ENCODE results near the gene CEP83. TPM values are rescaled to one million over a fixed set of nuclear protein-coding genes. Genes with fewer than 3 reads are reported as not detected.
"Not testable (repeated sequence)": the region's sequence is repeated elsewhere in the genome, so short reads cannot be mapped to it uniquely, and the experiment has no call there.

Gene CEP83
- total RNA-seq, 1 donor from 2014 or later: 13.4 TPM

DNA sequence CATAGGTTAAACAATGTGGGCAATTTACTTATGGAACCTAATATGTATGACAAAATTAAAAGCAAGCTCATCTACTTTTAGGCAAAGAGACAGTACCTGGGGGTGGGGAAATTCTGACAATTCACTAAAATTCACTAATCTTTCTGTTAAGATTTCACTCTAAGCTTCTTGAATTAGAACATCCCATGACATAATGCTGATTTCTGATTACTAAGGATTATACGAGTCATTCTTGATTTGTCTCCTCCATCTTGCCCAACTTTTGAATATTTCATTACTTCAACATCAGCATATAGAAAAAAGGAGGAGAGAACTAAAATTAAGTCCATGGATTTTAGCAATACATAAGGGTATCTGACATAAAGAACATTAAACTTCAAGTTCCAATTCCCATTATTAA lies 2.4 kb downstream of the CEP83 start:
- H3K27me3 Mint-ChIP-seq (ENCODE audit: unreplicated experiment): no peaks in the 10 kb centered on the region
- H3K4me3 Mint-ChIP-seq (ENCODE audit: unreplicated experiment): no peak overlapping the region
- H3K27ac Mint-ChIP-seq (ENCODE audit: unreplicated experiment): no peak overlapping the region
- no peak for TF ChIP-seq CTCF (IDR thresholded peaks at IDR 0.05; ENCODE audit: partially characterized antibody, unreplicated experiment)
- H3K4me1 Mint-ChIP-seq (ENCODE audit: low read depth, unreplicated experiment): peaks cover 4% of the 10 kb centered on the region
- H3K9me3 Mint-ChIP-seq (ENCODE audit: unreplicated experiment): no peaks in the 10 kb centered on the region
- no peaks in the 10 kb centered on the region for H3K36me3 Mint-ChIP-seq (ENCODE audit: unreplicated experiment)
- no peak for DNase-seq

GRCh38 chr12:94454318-94454717 lies 5.3 kb downstream of the CEP83 start:
- H3K9me3 Mint-ChIP-seq (ENCODE audit: unreplicated experiment); H3K4me3 Mint-ChIP-seq (ENCODE audit: unreplicated experiment); H3K27ac Mint-ChIP-seq (ENCODE audit: unreplicated experiment); DNase-seq; H3K4me1 Mint-ChIP-seq (ENCODE audit: low read depth, unreplicated experiment); H3K36me3 Mint-ChIP-seq (ENCODE audit: unreplicated experiment); H3K27me3 Mint-ChIP-seq (ENCODE audit: unreplicated experiment): not testable (repeated sequence)

DNA sequence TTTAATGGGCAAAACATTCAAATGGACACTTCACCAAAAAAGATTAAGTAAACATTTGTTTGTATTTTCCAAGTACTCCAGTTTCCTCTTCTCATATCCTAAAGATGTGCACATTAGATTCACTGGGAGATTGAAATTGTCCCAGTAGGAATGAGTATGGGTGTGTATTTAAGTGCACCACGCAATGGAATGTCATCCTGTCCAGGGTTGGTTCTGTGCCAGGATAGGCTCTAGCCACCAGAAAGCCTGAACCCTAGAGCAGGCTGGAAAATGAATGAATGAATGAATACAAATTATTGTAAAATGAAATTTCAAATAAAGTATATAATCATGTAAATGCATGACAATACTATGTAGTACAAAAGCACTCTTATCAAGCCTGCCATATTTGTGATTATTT lies 14.0 kb downstream of the CEP83 start:
- no peaks in the 10 kb centered on the region for H3K36me3 Mint-ChIP-seq (ENCODE audit: unreplicated experiment)
- no peak overlapping the region for H3K4me3 Mint-ChIP-seq (ENCODE audit: unreplicated experiment)
- TF ChIP-seq CTCF (IDR thresholded peaks at IDR 0.05; ENCODE audit: partially characterized antibody, unreplicated experiment): no peak
- H3K27ac Mint-ChIP-seq (ENCODE audit: unreplicated experiment): no peak overlapping the region
- no peaks in the 10 kb centered on the region for H3K27me3 Mint-ChIP-seq (ENCODE audit: unreplicated experiment)
- H3K4me1 Mint-ChIP-seq (ENCODE audit: low read depth, unreplicated experiment): no peaks in the 10 kb centered on the region
- H3K9me3 Mint-ChIP-seq (ENCODE audit: unreplicated experiment): no peaks in the 10 kb centered on the region
- DNase-seq: no peak

DNA sequence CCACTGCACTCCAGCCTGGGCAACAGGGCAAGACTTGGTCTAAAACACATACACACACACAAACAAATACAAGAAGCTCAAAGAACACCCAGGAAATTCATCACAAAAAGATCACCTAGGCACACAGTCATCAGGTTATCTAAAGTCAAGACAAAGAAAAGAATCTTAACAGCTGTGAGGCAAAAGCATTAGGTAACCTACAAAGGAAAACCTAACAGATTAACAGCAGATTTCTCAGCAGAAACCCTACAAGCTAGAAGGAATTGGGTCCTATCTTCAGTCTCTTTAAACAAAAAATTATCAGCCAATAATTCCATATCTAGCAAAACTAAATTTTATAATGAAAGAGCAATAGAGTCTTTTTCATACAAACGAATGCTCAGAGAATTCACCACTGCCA lies 22.4 kb downstream of the CEP83 start:
- peaks cover 2% of the 10 kb centered on the region for H3K36me3 Mint-ChIP-seq (ENCODE audit: unreplicated experiment)
- no peaks in the 10 kb centered on the region for H3K27me3 Mint-ChIP-seq (ENCODE audit: unreplicated experiment)
- no peak for TF ChIP-seq CTCF (IDR thresholded peaks at IDR 0.05; ENCODE audit: partially characterized antibody, unreplicated experiment)
- no peak overlapping the region for H3K27ac Mint-ChIP-seq (ENCODE audit: unreplicated experiment)
- H3K4me3 Mint-ChIP-seq (ENCODE audit: unreplicated experiment): no peak overlapping the region
- H3K9me3 Mint-ChIP-seq (ENCODE audit: unreplicated experiment): peaks cover 2% of the 10 kb centered on the region
- DNase-seq: no peak
- no peaks in the 10 kb centered on the region for H3K4me1 Mint-ChIP-seq (ENCODE audit: low read depth, unreplicated experiment)

DNA sequence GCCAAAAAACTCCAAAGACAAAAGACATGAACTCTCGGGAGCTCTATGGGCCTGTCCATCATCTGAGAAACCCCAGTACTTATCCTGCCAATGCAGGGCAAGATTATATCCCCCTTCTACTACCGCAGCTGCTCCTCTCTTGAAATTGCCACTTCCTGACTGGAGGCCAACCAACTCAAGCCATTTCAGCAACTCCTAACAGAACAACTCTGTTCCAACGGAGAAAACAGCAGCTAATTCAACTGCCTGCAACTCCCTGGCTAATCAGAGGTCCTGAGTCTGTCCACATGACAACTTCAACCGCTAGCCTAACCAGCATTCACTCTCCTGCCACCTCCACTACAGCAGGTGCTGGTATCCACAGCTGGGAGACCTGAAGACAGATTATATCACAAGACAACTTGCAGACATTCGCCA lies 24.1 kb downstream of the CEP83 start:
- peaks cover 11% of the 10 kb centered on the region for H3K36me3 Mint-ChIP-seq (ENCODE audit: unreplicated experiment)
- H3K9me3 Mint-ChIP-seq (ENCODE audit: unreplicated experiment): peaks cover 2% of the 10 kb centered on the region
- no peak for DNase-seq
- no peaks in the 10 kb centered on the region for H3K4me1 Mint-ChIP-seq (ENCODE audit: low read depth, unreplicated experiment)
- no peak overlapping the region for H3K27ac Mint-ChIP-seq (ENCODE audit: unreplicated experiment)
- TF ChIP-seq CTCF (IDR thresholded peaks at IDR 0.05; ENCODE audit: partially characterized antibody, unreplicated experiment): no peak
- peaks cover 3% of the 10 kb centered on the region for H3K27me3 Mint-ChIP-seq (ENCODE audit: unreplicated experiment)
- no peak overlapping the region for H3K4me3 Mint-ChIP-seq (ENCODE audit: unreplicated experiment)

GRCh38 chr12:94434171-94434570 lies 25.5 kb downstream of the CEP83 start:
- peaks cover 18% of the 10 kb centered on the region for H3K36me3 Mint-ChIP-seq (ENCODE audit: unreplicated experiment)
- no peak for TF ChIP-seq CTCF (IDR thresholded peaks at IDR 0.05; ENCODE audit: partially characterized antibody, unreplicated experiment)
- no peak overlapping the region for H3K27ac Mint-ChIP-seq (ENCODE audit: unreplicated experiment)
- DNase-seq: no peak
- peaks cover 9% of the 10 kb centered on the region for H3K9me3 Mint-ChIP-seq (ENCODE audit: unreplicated experiment)
- H3K4me3 Mint-ChIP-seq (ENCODE audit: unreplicated experiment): no peak overlapping the region
- H3K4me1 Mint-ChIP-seq (ENCODE audit: low read depth, unreplicated experiment): no peaks in the 10 kb centered on the region
- H3K27me3 Mint-ChIP-seq (ENCODE audit: unreplicated experiment): peaks cover 3% of the 10 kb centered on the region
